Keratinocyte (primary cell): Measurements from ENCODE around the gene PSD4. TPM values are rescaled to one million over a fixed set of nuclear protein-coding genes. Genes with fewer than 3 reads are reported as not detected.
A peak's percentile ranks its signal among the peaks of the same experiment; 100 is the strongest.

Experiments used
- DNase-seq: peaks from one replicate; pipeline ENCODE4 v3.0.0-alpha.2; 2011; ENCODE audit warnings: low read depth, missing footprints, low spot score
- FAIRE-seq: peaks from 2 replicates; lab custom pipeline; 2011; peaks lifted over from hg19 to GRCh38; lab: Jason Lieb, UNC
- H2AFZ ChIP-seq: 2 replicates; pipeline ENCODE4 v1.6.0; 2012; ENCODE audit warnings: low read length, control low read depth, inconsistent platforms; ENCODE audit not compliant: control insufficient read depth
- H3K27ac ChIP-seq: 2 replicates; pipeline ENCODE4 v1.5.1; 2011; ENCODE audit warnings: low read length; ENCODE audit not compliant: control insufficient read depth, insufficient read depth
- H3K27me3 ChIP-seq: 3 replicates; pipeline ENCODE4 v1.6.0; 2011; ENCODE audit warnings: low read length; ENCODE audit not compliant: control insufficient read depth, insufficient read depth; ENCODE audit errors: extremely low read depth
- H3K36me3 ChIP-seq, 2 experiments: 2 replicates in 1 of 2; 3 replicates in 1 of 2; pipeline ENCODE4 v1.5.1; 2011; ENCODE audit warnings: low read length in 2 of 2, mild to moderate bottlenecking in 1 of 2; ENCODE audit not compliant: control insufficient read depth in 2 of 2, insufficient read depth in 2 of 2; ENCODE audit errors: extremely low read depth in 1 of 2
- H3K4me1 ChIP-seq: 3 replicates; pipeline ENCODE4 v1.5.1; 2011; ENCODE audit warnings: low read length; ENCODE audit not compliant: control insufficient read depth, insufficient read depth; ENCODE audit errors: extremely low read depth
- H3K4me2 ChIP-seq: 3 replicates; pipeline ENCODE4 v1.6.0; 2011; ENCODE audit warnings: low read depth, low read length; ENCODE audit not compliant: control insufficient read depth, insufficient read depth; ENCODE audit errors: extremely low read depth
- H3K4me3 ChIP-seq, 3 experiments: fragments of 200-600 bp in 1 of 3; sonication (generic) in 1 of 3; 2 replicates in 2 of 3; 3 replicates in 1 of 3; pipeline ENCODE4 v1.5.1; 2011 to 2016; ENCODE audit warnings: low read length in 3 of 3, mild to moderate bottlenecking in 3 of 3, control low read depth in 2 of 3, inconsistent platforms in 1 of 3, low read depth in 1 of 3, mixed read lengths in 1 of 3, mixed run types in 1 of 3, moderate library complexity in 1 of 3; ENCODE audit not compliant: control insufficient read depth in 2 of 3, insufficient read depth in 2 of 3; ENCODE audit errors: extremely low read depth in 1 of 3
- H3K79me2 ChIP-seq: 2 replicates; pipeline ENCODE4 v1.6.0; 2012; ENCODE audit warnings: low read length; ENCODE audit not compliant: control insufficient read depth, insufficient read depth
- H3K9ac ChIP-seq: 3 replicates; pipeline ENCODE4 v1.6.0; 2011; ENCODE audit warnings: low read length; ENCODE audit not compliant: control insufficient read depth, insufficient read depth; ENCODE audit errors: extremely low read depth
- H3K9me1 ChIP-seq: 3 replicates; pipeline ENCODE4 v1.6.0; 2011; ENCODE audit warnings: low read length; ENCODE audit not compliant: control insufficient read depth, insufficient read depth; ENCODE audit errors: extremely low read depth
- H3K9me3 ChIP-seq: 2 replicates; pipeline ENCODE4 v1.5.1; 2012; ENCODE audit warnings: low read depth, low read length; ENCODE audit not compliant: control insufficient read depth
- H4K20me1 ChIP-seq: 3 replicates; pipeline ENCODE4 v1.6.0; 2011; ENCODE audit warnings: low read length; ENCODE audit not compliant: control insufficient read depth, insufficient read depth; ENCODE audit errors: extremely low read depth
- EZH2 ChIP-seq: IDR thresholded peaks from one replicate; pipeline ENCODE4 v1.6.1; 2012; ENCODE audit warnings: inconsistent platforms, mild to moderate bottlenecking, low read length, moderate library complexity
- dilution Hi-C: fragments of 300-500 bp; cut with MboI; formaldehyde crosslinking; loops from one replicate; pipeline ENCODE4 v1.7.0; 2020; ENCODE audit warnings: low sequenced_read_pairs; ENCODE audit not compliant: extremely low pct_ligation_motif_present
- polyA plus RNA-seq, 5 experiments: library from polyadenylated mRNA; depleted of rRNA in 3 of 5; stranded (reverse) in 3 of 5; stranded (forward) in 1 of 5; unstranded in 1 of 5; fragments of >200 nt; gene quantifications; 1 replicate in 1 of 5; 2 replicates in 3 of 5; 3 replicates in 1 of 5; pipeline versions ENCODE4 v1.2.1 to v1.2.3, GENCODE V29; 2011 to 2012; ENCODE audit warnings: missing spikeins in 2 of 5, low read depth in 1 of 5, low replicate concordance in 1 of 5
- TF ChIP-seq, protein P1 (sequence below), 3 experiments: IDR thresholded peaks in 1 of 3; conservative IDR thresholded peaks in 1 of 3; optimal IDR thresholded peaks in 1 of 3; 2 replicates in 2 of 3; 3 replicates in 1 of 3; pipeline versions ENCODE3 to v1.5.1; 2011; ENCODE audit warnings: low read length in 3 of 3, mild to moderate bottlenecking in 3 of 3, moderate library complexity in 2 of 3, control low read depth in 1 of 3, inconsistent platforms in 1 of 3; ENCODE audit not compliant: insufficient read depth in 2 of 3; ENCODE audit errors: extremely low read depth in 1 of 3

PSD4 gene
- polyA plus RNA-seq, 1 donor (not counting 4 experiments of a cell fraction or from before 2014, with no cell fraction given) = 11.1 TPM

DNA sequence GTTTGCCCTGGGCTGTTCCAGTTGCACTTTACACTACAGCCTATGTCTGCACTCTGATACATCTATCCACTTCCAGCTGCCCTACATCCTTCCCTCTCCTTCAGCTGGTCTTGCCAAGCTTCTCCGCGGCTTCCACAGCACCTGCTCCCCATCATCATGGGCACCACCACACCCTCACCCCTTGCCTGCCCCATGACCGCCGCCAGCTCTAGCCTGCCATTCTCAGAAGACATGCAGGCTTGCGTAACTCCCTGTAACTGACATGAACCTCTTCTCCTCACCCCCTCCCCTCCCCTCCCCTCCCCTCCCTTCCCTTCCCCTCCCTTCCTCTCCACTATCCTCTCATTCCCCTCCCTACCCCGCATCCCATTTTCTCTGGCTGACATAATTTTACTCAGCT, 59.0 kb downstream of the PSD4 start:
- no peak for DNase-seq
- H3K4me3 ChIP-seq = no peak overlapping the region
- H3K27me3 ChIP-seq = no peaks in the 10 kb centered on the region
- H2AFZ ChIP-seq = no peak overlapping the region
- H3K9me1 ChIP-seq = no peaks in the 10 kb centered on the region
- H3K27ac ChIP-seq = no peak overlapping the region
- no peak overlapping the region for H3K9ac ChIP-seq
- no peaks in the 10 kb centered on the region for H3K9me3 ChIP-seq
- H3K79me2 ChIP-seq = peaks cover 12% of the 10 kb centered on the region
- no peaks in the 10 kb centered on the region for H3K36me3 ChIP-seq
- H4K20me1 ChIP-seq = no peaks in the 10 kb centered on the region
- TF ChIP-seq EZH2 = no peak
- TF ChIP-seq, protein P1, sequence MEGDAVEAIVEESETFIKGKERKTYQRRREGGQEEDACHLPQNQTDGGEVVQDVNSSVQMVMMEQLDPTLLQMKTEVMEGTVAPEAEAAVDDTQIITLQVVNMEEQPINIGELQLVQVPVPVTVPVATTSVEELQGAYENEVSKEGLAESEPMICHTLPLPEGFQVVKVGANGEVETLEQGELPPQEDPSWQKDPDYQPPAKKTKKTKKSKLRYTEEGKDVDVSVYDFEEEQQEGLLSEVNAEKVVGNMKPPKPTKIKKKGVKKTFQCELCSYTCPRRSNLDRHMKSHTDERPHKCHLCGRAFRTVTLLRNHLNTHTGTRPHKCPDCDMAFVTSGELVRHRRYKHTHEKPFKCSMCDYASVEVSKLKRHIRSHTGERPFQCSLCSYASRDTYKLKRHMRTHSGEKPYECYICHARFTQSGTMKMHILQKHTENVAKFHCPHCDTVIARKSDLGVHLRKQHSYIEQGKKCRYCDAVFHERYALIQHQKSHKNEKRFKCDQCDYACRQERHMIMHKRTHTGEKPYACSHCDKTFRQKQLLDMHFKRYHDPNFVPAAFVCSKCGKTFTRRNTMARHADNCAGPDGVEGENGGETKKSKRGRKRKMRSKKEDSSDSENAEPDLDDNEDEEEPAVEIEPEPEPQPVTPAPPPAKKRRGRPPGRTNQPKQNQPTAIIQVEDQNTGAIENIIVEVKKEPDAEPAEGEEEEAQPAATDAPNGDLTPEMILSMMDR (optimal IDR thresholded peaks at IDR 0.05 in 1 of 3, IDR thresholded peaks at IDR 0.05 in 1 of 3, conservative IDR thresholded peaks at IDR 0.05 in 1 of 3; ENCODE audit: extremely low read depth in 1 of 3, insufficient read depth in 2 of 3, low read length in 3 of 3) = no peak
- FAIRE-seq = no peak
- peaks cover 4% of the 10 kb centered on the region for H3K4me1 ChIP-seq
- no peak overlapping the region for H3K4me2 ChIP-seq
- dilution Hi-C loops = no loop called here

- Histone ChIP-seq H3K9ac (no peak overlapping the region), H3K9me3 (no peaks in the 10 kb centered on the region), H3K4me2 (no peak overlapping the region), H2AFZ (no peak overlapping the region), H3K4me1 (peaks cover 4% of the 10 kb centered on the region), H3K79me2 (peaks cover 15% of the 10 kb centered on the region), H4K20me1 (no peaks in the 10 kb centered on the region), H3K27ac (no peak overlapping the region), H3K36me3 (no peaks in the 10 kb centered on the region), H3K4me3 (no peak overlapping the region), H3K9me1 (no peaks in the 10 kb centered on the region), H3K27me3 (no peaks in the 10 kb centered on the region)
- FAIRE-seq = no peak
- DNase-seq = no peak
- dilution Hi-C loops = no loop called here
- no peak for TF ChIP-seq EZH2
- TF ChIP-seq, protein P1 (optimal IDR thresholded peaks at IDR 0.05 in 1 of 3, IDR thresholded peaks at IDR 0.05 in 1 of 3, conservative IDR thresholded peaks at IDR 0.05 in 1 of 3; ENCODE audit: extremely low read depth in 1 of 3, insufficient read depth in 2 of 3, low read length in 3 of 3) = peak in 1 of 3 experiments; percentile 54
These were observed 60.1 kb downstream of the PSD4 start for GRCh38 chr2:113233593-113234550.
